Lower lobe of right lung (tissue), 2 donors: ENCODE results near the gene RASSF4. TPM values are rescaled to one million over a fixed set of nuclear protein-coding genes. Genes with fewer than 3 reads are reported as not detected.

Experiments used
- ATAC-seq, 2 donors: fragments of 200-7000 bp; cut with Tn5 transposase; one replicate each; pipeline ENCODE4 v1.9.1; 2020 to 2022; ENCODE audit warnings: mild to moderate bottlenecking in 2 of 2, moderate library complexity in 2 of 2
- DNase-seq: peaks from one replicate; pipeline ENCODE4 v3.0.0-alpha.2; 2020
- H3K27ac ChIP-seq: fragments of 200-600 bp; one replicate; pipeline ENCODE4 v1.8.0; 2022
- H3K27me3 ChIP-seq: fragments of 200-600 bp; one replicate; pipeline ENCODE4 v1.8.0; 2022; ENCODE audit warnings: low read depth
- H3K36me3 ChIP-seq: fragments of 200-600 bp; one replicate; pipeline ENCODE4 v1.8.0; 2022; ENCODE audit warnings: mild to moderate bottlenecking
- H3K4me1 ChIP-seq: fragments of 200-600 bp; one replicate; pipeline ENCODE4 v1.8.0; 2022
- H3K4me3 ChIP-seq: fragments of 200-600 bp; one replicate; pipeline ENCODE4 v1.8.0; 2022; ENCODE audit warnings: mild to moderate bottlenecking
- H3K9me3 ChIP-seq: fragments of 200-600 bp; one replicate; pipeline ENCODE4 v1.8.0; 2022
- CTCF ChIP-seq: fragments of 200-600 bp; IDR thresholded peaks from one replicate; pipeline ENCODE4 v1.8.0; 2022; ENCODE audit warnings: antibody characterized with exemption, mild to moderate bottlenecking
- intact Hi-C: fragments of 100-400 bp; cut with DNase I; formaldehyde crosslinking; loops from one replicate; pipeline ENCODE4 v1.11.0; 2022
- total RNA-seq: library from RNA; stranded (reverse); fragmentation: NEBNext Ultra II Directional; extraction: Animal tissue kit (Norgen Biotek cat#: 25700); gene quantifications from one replicate; pipeline ENCODE4 v1.2.1, GENCODE V29; 2021
- donor health status: DM: no; HTN: yes; CAD: no; lungs with severe emphysema.

RASSF4 gene
- total RNA-seq, 1 donor from 2014 or later, result 49.0 TPM

DNA sequence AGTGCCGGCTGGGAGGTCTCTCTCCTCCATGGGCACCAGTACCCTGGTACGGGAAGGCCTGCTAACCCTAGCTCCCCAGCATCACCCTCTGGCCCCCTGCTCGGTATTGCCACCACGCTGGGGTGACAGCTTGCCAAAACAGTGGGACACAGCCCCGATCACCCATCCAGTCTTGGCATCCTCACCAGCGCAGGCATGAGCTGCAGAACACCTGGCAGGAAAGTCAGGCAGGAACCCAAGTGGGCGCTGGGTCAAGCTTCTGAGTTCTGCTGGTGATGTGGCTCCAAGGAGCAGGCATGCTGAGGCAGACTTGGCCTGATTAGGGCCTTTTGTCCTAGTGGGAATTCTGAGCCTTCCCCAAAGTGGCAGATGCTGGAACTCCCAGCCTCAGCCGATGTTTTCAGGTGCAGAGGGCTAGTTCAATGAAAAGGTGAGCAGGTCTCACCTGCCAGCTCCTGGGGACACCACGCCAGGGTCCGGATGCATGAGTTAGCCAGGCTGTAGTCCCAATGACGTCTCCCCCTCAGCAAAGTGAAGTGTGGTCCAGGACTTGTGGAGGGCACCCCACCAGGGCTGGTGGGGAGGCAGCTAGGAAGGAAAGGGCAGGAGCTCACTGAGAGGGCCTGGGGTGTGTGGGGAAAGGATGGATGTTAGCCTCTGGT, 32.6 kb downstream of the RASSF4 start:
- Histone ChIP-seq H3K9me3 (no peaks in the 10 kb centered on the region), H3K4me3 (no peak overlapping the region), H3K36me3 (peaks cover 60% of the 10 kb centered on the region), H3K27ac (peak overlapping the region; percentile 24), H3K27me3 (no peaks in the 10 kb centered on the region), H3K4me1 (peaks cover 66% of the 10 kb centered on the region)
- TF ChIP-seq CTCF, result no peak
- ATAC-seq (no peak), DNase-seq (no peak)
- intact Hi-C loops, result no loop called here

GRCh38 chr10:44992732-44993225, 33.2 kb downstream of the RASSF4 start:
- no peak for DNase-seq
- Histone ChIP-seq H3K9me3 (no peaks in the 10 kb centered on the region), H3K27ac (peak overlapping the region; percentile 38), H3K4me1 (peaks cover 69% of the 10 kb centered on the region), H3K27me3 (no peaks in the 10 kb centered on the region), H3K36me3 (peaks cover 58% of the 10 kb centered on the region), H3K4me3 (no peak overlapping the region)
- no peak for ATAC-seq
- TF ChIP-seq CTCF, result no peak
- intact Hi-C loops, result no loop called here

DNA sequence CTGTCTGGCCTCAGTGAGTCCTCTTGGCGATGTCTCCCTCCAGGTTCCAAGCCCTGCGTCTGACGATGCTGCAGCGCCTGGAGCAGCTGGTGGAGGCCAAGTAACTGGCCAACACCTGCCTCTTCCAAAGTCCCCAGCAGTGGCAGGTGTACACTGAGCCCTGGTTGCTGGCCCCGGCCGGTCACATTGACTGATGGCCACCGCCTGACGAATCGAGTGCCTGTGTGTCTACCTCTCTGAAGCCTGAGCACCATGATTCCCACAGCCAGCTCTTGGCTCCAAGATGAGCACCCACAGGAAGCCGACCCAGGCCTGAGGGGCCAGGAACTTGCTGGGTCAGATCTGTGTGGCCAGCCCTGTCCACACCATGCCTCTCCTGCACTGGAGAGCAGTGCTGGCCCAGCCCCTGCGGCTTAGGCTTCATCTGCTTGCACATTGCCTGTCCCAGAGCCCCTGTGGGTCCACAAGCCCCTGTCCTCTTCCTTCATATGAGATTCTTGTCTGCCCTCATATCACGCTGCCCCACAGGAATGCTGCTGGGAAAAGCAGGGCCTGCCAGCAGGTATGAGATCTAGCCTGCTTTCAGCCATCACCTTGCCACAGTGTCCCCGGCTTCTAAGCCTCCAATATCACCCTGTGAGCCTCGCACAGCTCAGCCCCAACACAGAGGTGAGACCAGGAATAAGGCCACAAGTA, 33.8 kb downstream of the RASSF4 start:
- Histone ChIP-seq H3K4me3 (no peak overlapping the region), H3K4me1 (peaks cover 72% of the 10 kb centered on the region), H3K36me3 (peaks cover 57% of the 10 kb centered on the region), H3K27ac (peak overlapping the region; percentile 38), H3K27me3 (no peaks in the 10 kb centered on the region), H3K9me3 (no peaks in the 10 kb centered on the region)
- ATAC-seq (no peak), DNase-seq (no peak)
- no peak for TF ChIP-seq CTCF
- intact Hi-C loops, result no loop called here

GRCh38 chr10:44993922-44994751, 34.5 kb downstream of the RASSF4 start:
- no peaks in the 10 kb centered on the region for H3K9me3 ChIP-seq
- peaks cover 77% of the 10 kb centered on the region for H3K4me1 ChIP-seq
- peak overlapping the region; percentile 81 for H3K27ac ChIP-seq
- ATAC-seq (no peak), DNase-seq (no peak)
- intact Hi-C loops, result no loop called here
- no peak for TF ChIP-seq CTCF
- no peak overlapping the region for H3K4me3 ChIP-seq
- H3K36me3 ChIP-seq, result peaks cover 49% of the 10 kb centered on the region
- H3K27me3 ChIP-seq, result no peaks in the 10 kb centered on the region

DNA sequence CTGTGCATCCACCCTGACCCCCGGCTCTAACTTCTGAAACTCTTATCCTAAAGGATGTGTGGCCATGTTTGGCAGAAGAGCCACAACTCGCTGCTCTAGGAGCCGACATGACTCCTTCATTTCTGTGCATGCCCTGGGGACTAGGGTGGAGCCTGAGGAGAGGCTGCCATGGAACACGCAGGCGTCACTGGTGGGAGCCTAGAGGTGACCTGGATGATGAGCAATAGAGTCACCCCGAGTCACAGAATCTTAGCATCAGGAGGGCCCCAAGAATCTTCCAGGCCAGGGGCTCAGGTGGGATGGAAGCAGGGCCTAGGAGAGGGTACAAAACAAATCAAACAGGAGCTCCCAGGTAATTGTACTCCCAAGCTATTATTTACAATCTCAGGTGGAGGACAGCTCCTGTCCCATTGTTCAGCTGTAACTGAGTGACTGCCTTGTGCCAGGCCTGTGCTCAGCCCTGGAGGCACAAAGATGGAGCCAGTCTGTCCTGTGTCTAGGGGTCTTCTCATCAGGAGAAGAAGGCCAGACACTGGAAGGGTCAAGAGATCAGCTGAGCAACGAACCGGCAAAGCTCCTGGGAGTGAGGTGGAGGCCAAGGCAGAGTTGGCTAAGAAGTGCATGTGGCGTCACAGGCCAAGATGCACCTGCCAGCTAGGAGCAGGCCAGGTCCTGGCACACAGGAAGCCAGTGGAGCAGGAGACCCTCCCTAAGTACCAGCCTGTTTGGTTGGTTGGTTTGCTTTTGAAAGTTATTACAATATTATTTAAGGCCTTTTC, 35.3 kb downstream of the RASSF4 start:
- no peak for ATAC-seq
- Histone ChIP-seq H3K36me3 (peaks cover 41% of the 10 kb centered on the region), H3K4me1 (peaks cover 85% of the 10 kb centered on the region), H3K9me3 (no peaks in the 10 kb centered on the region), H3K27me3 (no peaks in the 10 kb centered on the region), H3K4me3 (no peak overlapping the region), H3K27ac (peak overlapping the region; percentile 81)
- DNase-seq, result no peak
- no peak for TF ChIP-seq CTCF
- intact Hi-C loops, result no loop called here
